BE2C (cell line): ENCODE measurements around the gene RNF103.
"Not testable (repeated sequence)": the region's sequence is repeated elsewhere in the genome, so short reads cannot be mapped to it uniquely, and the experiment has no call there.

Experiments
- DNase-seq: peaks from one replicate; pipeline ENCODE4 v3.0.0-alpha.2; 2020
- H3K27me3 ChIP-seq: fragments of 250-450 bp; sonication (Bioruptor Pico); 2 replicates; pipeline ENCODE4 v1.5.1; 2020; ENCODE audit warnings: mild to moderate bottlenecking
- H3K36me3 ChIP-seq: fragments of 250-450 bp; sonication (Bioruptor Pico); 2 replicates; pipeline ENCODE4 v1.5.1; 2020; ENCODE audit warnings: mild to moderate bottlenecking
- H3K4me1 ChIP-seq: fragments of 250-450 bp; sonication (Bioruptor Pico); 2 replicates; pipeline ENCODE4 v1.5.1; 2020
- H3K4me3 ChIP-seq: 2 replicates; pipeline ENCODE4 v1.5.1; 2011; ENCODE audit warnings: low read depth, low read length
- H3K9me3 ChIP-seq: fragments of 250-450 bp; sonication (Bioruptor Pico); 2 replicates; pipeline ENCODE4 v1.5.1; 2020
- CTCF ChIP-seq: IDR thresholded peaks from 2 replicates; pipeline ENCODE4 v1.5.1; 2012; ENCODE audit warnings: mild to moderate bottlenecking, low read depth, low read length

Gene RNF103

GRCh38 chr2:86592547-86593230, 31.0 kb downstream of the RNF103 start:
- no peaks in the 10 kb centered on the region for H3K9me3 ChIP-seq
- no peak overlapping the region for H3K4me3 ChIP-seq
- no peaks in the 10 kb centered on the region for H3K27me3 ChIP-seq
- DNase-seq: no peak
- H3K36me3 ChIP-seq: no peaks in the 10 kb centered on the region
- no peaks in the 10 kb centered on the region for H3K4me1 ChIP-seq
- TF ChIP-seq CTCF: no peak

GRCh38 chr2:86589701-86590100, 34.0 kb downstream of the RNF103 start:
- H3K27me3 ChIP-seq, H3K9me3 ChIP-seq, H3K36me3 ChIP-seq, H3K4me1 ChIP-seq, H3K4me3 ChIP-seq, DNase-seq: not testable (repeated sequence)

- TF ChIP-seq CTCF: no peak
- DNase-seq: no peak
These were observed 39.3 kb downstream of the RNF103 start for GRCh38 chr2:86584151-86584913.

GRCh38 chr2:86580560-86580959, 43.1 kb downstream of the RNF103 start:
- TF ChIP-seq CTCF: no peak
- no peak overlapping the region for H3K4me3 ChIP-seq
- H3K27me3 ChIP-seq: no peaks in the 10 kb centered on the region
- DNase-seq: no peak
- no peaks in the 10 kb centered on the region for H3K9me3 ChIP-seq
- no peaks in the 10 kb centered on the region for H3K4me1 ChIP-seq
- no peaks in the 10 kb centered on the region for H3K36me3 ChIP-seq

More at GRCh38 chr2:86584151-86584913, 39.3 kb downstream of the RNF103 start:
- Histone ChIP-seq H3K9me3 (no peaks in the 10 kb centered on the region), H3K27me3 (no peaks in the 10 kb centered on the region), H3K36me3 (no peaks in the 10 kb centered on the region), H3K4me1 (no peaks in the 10 kb centered on the region), H3K4me3 (no peak overlapping the region)

- TF ChIP-seq CTCF: no peak
- no peak for DNase-seq
- Histone ChIP-seq H3K36me3 (no peaks in the 10 kb centered on the region), H3K9me3 (no peaks in the 10 kb centered on the region), H3K4me1 (no peaks in the 10 kb centered on the region), H3K27me3 (no peaks in the 10 kb centered on the region), H3K4me3 (no peak overlapping the region)
These were observed 45.7 kb downstream of the RNF103 start for GRCh38 chr2:86577817-86578456.

GRCh38 chr2:86570059-86570458, 53.6 kb downstream of the RNF103 start:
- TF ChIP-seq CTCF: no peak
- no peak for DNase-seq

More at GRCh38 chr2:86570059-86570458, 53.6 kb downstream of the RNF103 start:
- no peaks in the 10 kb centered on the region for H3K27me3 ChIP-seq
- H3K9me3 ChIP-seq: no peaks in the 10 kb centered on the region
- no peaks in the 10 kb centered on the region for H3K36me3 ChIP-seq
- no peak overlapping the region for H3K4me3 ChIP-seq
- no peaks in the 10 kb centered on the region for H3K4me1 ChIP-seq
